Astrocyte (in vitro differentiated cells and primary cell): ENCODE measurements around the gene NRN1L.

ENCODE experiments used
- CTCF ChIP-seq: IDR thresholded peaks from 2 replicates; pipeline ENCODE4 v1.5.1; 2011; ENCODE audit warnings: low read depth, mild to moderate bottlenecking, inconsistent platforms, low read length, moderate library complexity; ENCODE audit not compliant: insufficient read depth
- EZH2 ChIP-seq: IDR thresholded peaks from 2 replicates; pipeline ENCODE4 v1.6.1; 2012; ENCODE audit warnings: mild to moderate bottlenecking, low read length, inconsistent platforms; ENCODE audit not compliant: insufficient read depth

DNA sequence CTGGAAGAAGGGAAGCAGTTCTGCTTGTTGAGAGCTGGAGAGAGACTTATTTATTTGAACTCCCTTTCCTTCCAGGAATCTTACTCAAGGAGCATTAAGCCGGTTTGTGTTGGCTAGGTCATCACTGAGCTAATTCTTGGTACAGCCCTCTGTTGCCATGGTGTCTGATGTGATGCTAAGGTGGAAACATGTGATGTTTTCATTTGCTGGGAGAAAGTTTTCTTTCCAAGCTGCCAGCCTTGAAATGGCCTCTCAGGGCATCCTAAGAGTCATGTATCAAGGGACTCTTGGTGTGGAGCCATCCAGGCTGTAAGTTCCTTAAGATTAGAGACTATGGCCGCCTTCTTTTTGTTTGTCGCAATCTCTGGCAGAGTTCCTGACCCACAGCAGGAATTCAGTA, 12.5 kb downstream of the NRN1L start:
- TF ChIP-seq CTCF (no peak), EZH2 (no peak)
